ENCODE results near the gene PPP1R16B.

- TF ChIP-seq, protein P1, sequence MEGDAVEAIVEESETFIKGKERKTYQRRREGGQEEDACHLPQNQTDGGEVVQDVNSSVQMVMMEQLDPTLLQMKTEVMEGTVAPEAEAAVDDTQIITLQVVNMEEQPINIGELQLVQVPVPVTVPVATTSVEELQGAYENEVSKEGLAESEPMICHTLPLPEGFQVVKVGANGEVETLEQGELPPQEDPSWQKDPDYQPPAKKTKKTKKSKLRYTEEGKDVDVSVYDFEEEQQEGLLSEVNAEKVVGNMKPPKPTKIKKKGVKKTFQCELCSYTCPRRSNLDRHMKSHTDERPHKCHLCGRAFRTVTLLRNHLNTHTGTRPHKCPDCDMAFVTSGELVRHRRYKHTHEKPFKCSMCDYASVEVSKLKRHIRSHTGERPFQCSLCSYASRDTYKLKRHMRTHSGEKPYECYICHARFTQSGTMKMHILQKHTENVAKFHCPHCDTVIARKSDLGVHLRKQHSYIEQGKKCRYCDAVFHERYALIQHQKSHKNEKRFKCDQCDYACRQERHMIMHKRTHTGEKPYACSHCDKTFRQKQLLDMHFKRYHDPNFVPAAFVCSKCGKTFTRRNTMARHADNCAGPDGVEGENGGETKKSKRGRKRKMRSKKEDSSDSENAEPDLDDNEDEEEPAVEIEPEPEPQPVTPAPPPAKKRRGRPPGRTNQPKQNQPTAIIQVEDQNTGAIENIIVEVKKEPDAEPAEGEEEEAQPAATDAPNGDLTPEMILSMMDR (IDR thresholded peaks at IDR 0.05): no peak
- TF ChIP-seq POLR2A (IDR thresholded peaks at IDR 0.05): no peak
- TF ChIP-seq POLR2AphosphoS5 (IDR thresholded peaks at IDR 0.05): no peak
These were observed 69.1 kb downstream of the PPP1R16B start for GRCh38 chr20:38874460-38875174.

All from transverse colon (tissue), 4 donors.